ENCODE results near the gene TADA2B.

TADA2B gene

GRCh38 chr4:7041801-7042502 is 1.2 kb upstream of the TADA2B start:
- no peak for DNase-seq (ENCODE audit: low read depth in 2 of 2)

- DNase-seq (ENCODE audit: low read depth in 2 of 2) = peak; percentile 87 to 91
Measured at GRCh38 chr4:7042503-7043283, 479 bp upstream of the TADA2B start.

GRCh38 chr4:7044137-7044930 is 1.2 kb downstream of the TADA2B start:
- no peak for DNase-seq (ENCODE audit: low read depth in 2 of 2)

GRCh38 chr4:7045553-7045952 is 2.4 kb downstream of the TADA2B start:
- no peak for DNase-seq (ENCODE audit: low read depth in 2 of 2)

- DNase-seq (ENCODE audit: low read depth in 2 of 2) = no peak
Measured at GRCh38 chr4:7045961-7046921, 3.1 kb downstream of the TADA2B start.

- DNase-seq (ENCODE audit: low read depth in 2 of 2) = no peak
Measured at GRCh38 chr4:7046971-7047370, 3.8 kb downstream of the TADA2B start.

GRCh38 chr4:7048642-7049041 is 5.5 kb downstream of the TADA2B start:
- DNase-seq (ENCODE audit: low read depth in 2 of 2) = no peak

- DNase-seq (ENCODE audit: low read depth in 2 of 2) = no peak
Measured at GRCh38 chr4:7049295-7049694, 6.1 kb downstream of the TADA2B start.

- no peak for DNase-seq (ENCODE audit: low read depth in 2 of 2)
Measured at GRCh38 chr4:7049739-7050138, 6.6 kb downstream of the TADA2B start.

GRCh38 chr4:7050481-7051143 is 7.4 kb downstream of the TADA2B start:
- DNase-seq (ENCODE audit: low read depth in 2 of 2) = no peak

GRCh38 chr4:7051144-7051495 is 7.9 kb downstream of the TADA2B start:
- no peak for DNase-seq (ENCODE audit: low read depth in 2 of 2)

GRCh38 chr4:7051905-7052304 is 8.7 kb downstream of the TADA2B start:
- no peak for DNase-seq (ENCODE audit: low read depth in 2 of 2)

GRCh38 chr4:7052313-7052712 is 9.1 kb downstream of the TADA2B start:
- DNase-seq (ENCODE audit: low read depth in 2 of 2) = no peak

- DNase-seq (ENCODE audit: low read depth in 2 of 2) = no peak
Measured at GRCh38 chr4:7052923-7053715, 9.9 kb downstream of the TADA2B start.

GRCh38 chr4:7054106-7054880 is 11.1 kb downstream of the TADA2B start:
- no peak for DNase-seq (ENCODE audit: low read depth in 2 of 2)

- no peak for DNase-seq (ENCODE audit: low read depth in 2 of 2)
Measured at GRCh38 chr4:7055111-7055989, 12.2 kb downstream of the TADA2B start.

- DNase-seq (ENCODE audit: low read depth in 2 of 2) = no peak
Measured at GRCh38 chr4:7055990-7056325, 12.8 kb downstream of the TADA2B start.

GRCh38 chr4:7058792-7059191 is 15.6 kb downstream of the TADA2B start:
- no peak for DNase-seq (ENCODE audit: low read depth in 2 of 2)
